ENCODE data around the gene RBM10. TPM values are rescaled to one million over a fixed set of nuclear protein-coding genes. Genes with fewer than 3 reads are reported as not detected.
A peak's percentile ranks its signal among the peaks of the same experiment; 100 is the strongest.

Gene RBM10
- total RNA-seq, 2 experiments from 2014 or later, result 63.8 to 72.1 TPM

- intact Hi-C loops (cut with DNase I, micrococcal nuclease), result no loop called here
- H3K27ac Mint-ChIP-seq, result no peak overlapping the region
- H3K4me1 Mint-ChIP-seq, result peaks cover 23% of the 10 kb centered on the region
- ATAC-seq (no peak), DNase-seq (no peak)
- no peaks in the 10 kb centered on the region for H3K27me3 Mint-ChIP-seq
- POLR2A ChIA-PET, result no interaction called here
- peaks cover 65% of the 10 kb centered on the region for H3K36me3 Mint-ChIP-seq (ENCODE audit: low read depth)
- no peak overlapping the region for H3K4me3 Mint-ChIP-seq
- no peaks in the 10 kb centered on the region for H3K9me3 Mint-ChIP-seq (ENCODE audit: low read depth)
- CTCF ChIA-PET, result interaction anchor here (0.5 to 1.1 kb wide), 2 partner anchors 14 to 183 kb away, joined by 3 read pairs; no protein-coding TSS in a partner anchor
Observed at GRCh38 chrX:47201345-47201944, 56.4 kb downstream of the RBM10 start.

DNA sequence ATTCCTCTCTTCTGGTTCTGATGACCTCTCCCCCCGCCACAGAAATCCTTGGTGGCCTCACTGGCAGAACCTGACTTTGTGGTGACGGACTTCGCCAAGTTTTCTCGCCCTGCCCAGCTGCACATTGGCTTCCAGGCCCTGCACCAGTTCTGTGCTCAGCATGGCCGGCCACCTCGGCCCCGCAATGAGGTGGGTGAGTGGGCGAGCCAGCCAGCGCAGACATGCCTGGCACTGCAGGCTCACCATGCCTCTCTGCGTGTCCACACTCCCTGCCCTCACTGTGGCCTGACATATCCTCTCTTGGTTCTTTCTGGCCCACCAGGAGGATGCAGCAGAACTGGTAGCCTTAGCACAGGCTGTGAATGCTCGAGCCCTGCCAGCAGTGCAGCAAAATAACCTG is 57.3 kb downstream of the RBM10 start:
- intact Hi-C loops (cut with DNase I, micrococcal nuclease), result no loop called here
- peaks cover 64% of the 10 kb centered on the region for H3K36me3 Mint-ChIP-seq (ENCODE audit: low read depth)
- H3K4me3 Mint-ChIP-seq, result no peak overlapping the region

GRCh38 chrX:47202877-47203276 is 57.9 kb downstream of the RBM10 start:
- intact Hi-C loops (cut with DNase I, micrococcal nuclease), result no loop called here
- H3K27ac Mint-ChIP-seq, result no peak overlapping the region
- H3K27me3 Mint-ChIP-seq, result no peaks in the 10 kb centered on the region
- no peak for DNase-seq
- CTCF ChIA-PET, result no interaction called here
- POLR2A ChIA-PET, result no interaction called here
- H3K36me3 Mint-ChIP-seq (ENCODE audit: low read depth), result peaks cover 62% of the 10 kb centered on the region
- peaks cover 11% of the 10 kb centered on the region for H3K4me1 Mint-ChIP-seq
- H3K9me3 Mint-ChIP-seq (ENCODE audit: low read depth), result no peaks in the 10 kb centered on the region
- H3K4me3 Mint-ChIP-seq, result no peak overlapping the region
- ATAC-seq, result no peak

More for the DNA sequence above, 57.3 kb downstream of the RBM10 start:
- ATAC-seq, result no peak
- ChIA-PET CTCF (no interaction called here), POLR2A (no interaction called here)
- no peak overlapping the region for H3K27ac Mint-ChIP-seq
- H3K27me3 Mint-ChIP-seq, result no peaks in the 10 kb centered on the region
- no peak for DNase-seq
- no peaks in the 10 kb centered on the region for H3K9me3 Mint-ChIP-seq (ENCODE audit: low read depth)
- peaks cover 15% of the 10 kb centered on the region for H3K4me1 Mint-ChIP-seq

- Mint-ChIP-seq H3K36me3 (ENCODE audit: low read depth) (peaks cover 56% of the 10 kb centered on the region), H3K27ac (peak overlapping the region; percentile 33), H3K4me1 (peaks cover 11% of the 10 kb centered on the region), H3K9me3 (ENCODE audit: low read depth) (no peaks in the 10 kb centered on the region), H3K27me3 (no peaks in the 10 kb centered on the region), H3K4me3 (no peak overlapping the region)
- ATAC-seq (no peak), DNase-seq (no peak)
- ChIA-PET POLR2A (no interaction called here), CTCF (no interaction called here)
- intact Hi-C loops (cut with DNase I, micrococcal nuclease), result no loop called here
Observed at GRCh38 chrX:47204970-47205369, 59.9 kb downstream of the RBM10 start.

DNA sequence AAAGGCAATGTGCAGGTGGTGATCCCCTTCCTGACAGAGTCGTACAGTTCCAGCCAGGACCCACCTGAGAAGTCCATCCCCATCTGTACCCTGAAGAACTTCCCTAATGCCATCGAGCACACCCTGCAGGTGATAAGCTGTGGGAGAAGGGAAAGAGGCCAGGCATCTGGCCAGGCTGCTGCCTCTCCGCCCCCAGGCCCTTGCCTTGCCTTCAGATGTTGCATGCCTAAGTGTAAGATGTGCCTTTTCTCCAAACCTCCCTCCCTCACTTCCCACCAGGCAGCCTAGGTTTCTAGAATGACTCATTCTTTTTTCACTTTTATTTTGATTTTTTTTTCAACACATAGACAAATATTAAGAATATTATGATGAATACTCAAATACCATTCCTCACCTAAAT is 61.3 kb downstream of the RBM10 start:
- Mint-ChIP-seq H3K27me3 (no peaks in the 10 kb centered on the region), H3K27ac (peak overlapping the region; percentile 47), H3K36me3 (ENCODE audit: low read depth) (peaks cover 51% of the 10 kb centered on the region), H3K9me3 (ENCODE audit: low read depth) (no peaks in the 10 kb centered on the region), H3K4me1 (peaks cover 11% of the 10 kb centered on the region), H3K4me3 (no peak overlapping the region)
- ATAC-seq (no peak), DNase-seq (no peak)
- ChIA-PET POLR2A (no interaction called here), CTCF (no interaction called here)
- intact Hi-C loops (cut with DNase I, micrococcal nuclease), result no loop called here

GRCh38 chrX:47208108-47208507 is 63.1 kb downstream of the RBM10 start:
- H3K9me3 Mint-ChIP-seq (ENCODE audit: low read depth), result no peaks in the 10 kb centered on the region
- no peak overlapping the region for H3K27ac Mint-ChIP-seq
- H3K4me1 Mint-ChIP-seq, result peaks cover 11% of the 10 kb centered on the region
- peaks cover 49% of the 10 kb centered on the region for H3K36me3 Mint-ChIP-seq (ENCODE audit: low read depth)
- ATAC-seq (no peak), DNase-seq (no peak)
- no peaks in the 10 kb centered on the region for H3K27me3 Mint-ChIP-seq
- no peak overlapping the region for H3K4me3 Mint-ChIP-seq
- intact Hi-C loops (cut with DNase I, micrococcal nuclease), result no loop called here
- CTCF ChIA-PET, result no interaction called here
- POLR2A ChIA-PET, result no interaction called here

DNA sequence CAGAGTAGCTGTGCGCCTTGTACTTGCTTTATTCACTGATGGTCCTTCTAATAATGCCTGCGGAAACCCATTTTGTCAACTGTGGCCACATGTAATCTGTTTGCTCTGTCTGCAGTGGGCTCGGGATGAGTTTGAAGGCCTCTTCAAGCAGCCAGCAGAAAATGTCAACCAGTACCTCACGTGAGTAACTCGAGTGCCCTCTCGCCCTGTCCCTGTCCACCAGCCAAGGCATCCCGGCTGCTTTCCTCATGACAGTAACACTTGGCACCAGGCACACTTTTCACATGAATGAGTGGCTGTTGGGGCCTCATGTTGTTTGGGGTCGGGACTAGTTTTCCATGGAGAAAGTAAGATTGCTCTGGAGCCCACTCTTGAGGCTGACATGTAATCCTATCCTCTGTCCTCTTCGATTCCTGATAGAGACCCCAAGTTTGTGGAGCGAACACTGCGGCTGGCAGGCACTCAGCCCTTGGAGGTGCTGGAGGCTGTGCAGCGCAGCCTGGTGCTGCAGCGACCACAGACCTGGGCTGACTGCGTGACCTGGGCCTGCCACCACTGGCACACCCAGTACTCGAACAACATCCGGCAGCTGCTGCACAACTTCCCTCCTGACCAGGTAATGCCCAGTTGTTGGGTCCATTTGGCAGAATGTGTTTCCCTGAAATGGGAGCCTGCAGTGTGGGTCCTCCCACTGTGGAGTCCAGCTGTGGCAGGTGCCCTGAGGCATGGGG is 64.7 kb downstream of the RBM10 start:
- Mint-ChIP-seq H3K4me3 (no peak overlapping the region), H3K27ac (no peak overlapping the region), H3K4me1 (peaks cover 11% of the 10 kb centered on the region), H3K36me3 (ENCODE audit: low read depth) (peaks cover 56% of the 10 kb centered on the region), H3K9me3 (ENCODE audit: low read depth) (no peaks in the 10 kb centered on the region), H3K27me3 (no peaks in the 10 kb centered on the region)
- ChIA-PET CTCF (no interaction called here), POLR2A (interaction anchor here (1.1 kb wide), 1 partner anchor 8 kb away, joined by 3 read pairs; no protein-coding TSS in a partner anchor)
- ATAC-seq (no peak), DNase-seq (no peak)
- intact Hi-C loops (cut with DNase I, micrococcal nuclease), result no loop called here

DNA sequence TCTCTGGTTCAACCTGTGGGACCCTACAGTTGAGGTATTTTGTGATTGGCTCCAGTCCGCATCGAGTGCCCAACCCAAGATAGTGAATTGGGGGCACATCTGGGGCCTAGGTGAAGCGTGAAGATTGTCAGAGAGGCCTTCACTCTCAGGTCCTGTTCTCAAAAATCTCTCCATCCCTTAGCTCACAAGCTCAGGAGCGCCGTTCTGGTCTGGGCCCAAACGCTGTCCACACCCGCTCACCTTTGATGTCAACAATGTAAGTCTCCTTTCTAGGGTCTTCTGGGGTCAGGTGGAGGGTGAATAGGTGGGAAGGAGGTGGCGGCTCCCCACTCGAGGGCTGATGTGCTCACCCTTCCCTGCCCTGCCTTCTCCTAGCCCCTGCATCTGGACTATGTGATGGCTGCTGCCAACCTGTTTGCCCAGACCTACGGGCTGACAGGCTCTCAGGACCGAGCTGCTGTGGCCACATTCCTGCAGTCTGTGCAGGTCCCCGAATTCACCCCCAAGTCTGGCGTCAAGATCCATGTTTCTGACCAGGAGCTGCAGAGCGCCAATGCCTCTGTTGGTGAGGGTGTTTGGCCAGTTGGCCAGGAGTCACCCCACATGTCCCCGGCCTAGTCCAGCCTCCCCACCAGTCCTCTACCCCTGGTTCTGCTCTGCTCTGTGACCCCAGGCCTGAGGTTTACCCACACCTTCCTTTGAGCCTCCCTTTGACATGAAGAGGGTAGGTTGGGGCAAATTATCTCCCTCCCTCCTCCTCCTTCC is 65.8 kb downstream of the RBM10 start:
- intact Hi-C loops (cut with DNase I, micrococcal nuclease), result no loop called here
- H3K27ac Mint-ChIP-seq, result no peak overlapping the region
- no peak for DNase-seq
- H3K27me3 Mint-ChIP-seq, result no peaks in the 10 kb centered on the region
- H3K9me3 Mint-ChIP-seq (ENCODE audit: low read depth), result no peaks in the 10 kb centered on the region
- no peak overlapping the region for H3K4me3 Mint-ChIP-seq
- H3K36me3 Mint-ChIP-seq (ENCODE audit: low read depth), result peaks cover 53% of the 10 kb centered on the region
- H3K4me1 Mint-ChIP-seq, result peaks cover 7% of the 10 kb centered on the region
- ATAC-seq, result no peak
- POLR2A ChIA-PET, result no interaction called here
- CTCF ChIA-PET, result no interaction called here

GRCh38 chrX:47212381-47213293 is 67.6 kb downstream of the RBM10 start:
- H3K9me3 Mint-ChIP-seq (ENCODE audit: low read depth), result no peaks in the 10 kb centered on the region
- intact Hi-C loops (cut with DNase I, micrococcal nuclease), result no loop called here
- POLR2A ChIA-PET, result interaction anchor here (0.6 kb wide), 1 partner anchor 146 kb away, joined by 4 read pairs; no protein-coding TSS in a partner anchor
- ATAC-seq (no peak), DNase-seq (no peak)
- CTCF ChIA-PET, result no interaction called here
- peaks cover 19% of the 10 kb centered on the region for H3K4me1 Mint-ChIP-seq
- peak overlapping the region; percentile 70 for H3K27ac Mint-ChIP-seq
- H3K36me3 Mint-ChIP-seq (ENCODE audit: low read depth), result peaks cover 53% of the 10 kb centered on the region
- H3K4me3 Mint-ChIP-seq, result no peak overlapping the region
- H3K27me3 Mint-ChIP-seq, result no peaks in the 10 kb centered on the region

DNA sequence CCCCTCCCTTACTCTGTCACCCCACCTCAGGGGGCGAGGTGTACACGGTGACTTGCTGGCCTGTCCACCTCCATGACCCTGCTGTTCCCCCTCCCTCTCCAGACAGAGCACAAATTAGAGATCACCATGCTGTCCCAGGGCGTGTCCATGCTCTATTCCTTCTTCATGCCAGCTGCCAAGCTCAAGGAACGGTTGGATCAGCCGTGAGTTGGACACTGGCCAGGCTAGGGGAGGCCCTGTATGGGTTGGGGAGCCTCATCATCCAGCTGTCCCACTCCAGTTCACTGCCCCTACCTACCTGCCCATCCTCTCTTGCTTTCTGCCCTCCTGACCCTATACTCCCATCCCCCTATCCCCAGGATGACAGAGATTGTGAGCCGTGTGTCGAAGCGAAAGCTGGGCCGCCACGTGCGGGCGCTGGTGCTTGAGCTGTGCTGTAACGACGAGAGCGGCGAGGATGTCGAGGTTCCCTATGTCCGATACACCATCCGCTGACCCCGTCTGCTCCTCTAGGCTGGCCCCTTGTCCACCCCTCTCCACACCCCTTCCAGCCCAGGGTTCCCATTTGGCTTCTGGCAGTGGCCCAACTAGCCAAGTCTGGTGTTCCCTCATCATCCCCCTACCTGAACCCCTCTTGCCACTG is 69.5 kb downstream of the RBM10 start:
- POLR2A ChIA-PET, result no interaction called here
- Mint-ChIP-seq H3K27ac (no peak overlapping the region), H3K27me3 (no peaks in the 10 kb centered on the region), H3K9me3 (ENCODE audit: low read depth) (no peaks in the 10 kb centered on the region), H3K4me3 (no peak overlapping the region), H3K4me1 (peaks cover 19% of the 10 kb centered on the region), H3K36me3 (ENCODE audit: low read depth) (peaks cover 56% of the 10 kb centered on the region)
- intact Hi-C loops (cut with DNase I, micrococcal nuclease), result loop anchor here (5.0 kb wide), 4 partner anchors 153 to 438 kb away; partner anchors contain the start of genes ELK1 (in 1 of the 2) and RP2 (in 1 of the 2)
- no peak for ATAC-seq
- DNase-seq, result no peak
- CTCF ChIA-PET, result no interaction called here
